SK-N-SH treated with all-trans-retinoic acid at 6 μM for 48 hours (cell line): ENCODE measurements around the gene FTO.

Experiments
- CSDC2 ChIP-seq: fragments of 250-450 bp; sonication (Bioruptor Pico); IDR thresholded peaks from 2 replicates; pipeline ENCODE4 v1.5.0; 2020; ENCODE audit warnings: mild to moderate bottlenecking, moderate library complexity
- ISL1 ChIP-seq: fragments of 250-450 bp; sonication (Bioruptor Pico); IDR thresholded peaks from 2 replicates; pipeline ENCODE4 v2.1.2; 2022; ENCODE audit warnings: mild to moderate bottlenecking, moderate library complexity
- TOX ChIP-seq: fragments of 250-450 bp; sonication (Bioruptor Pico); IDR thresholded peaks from 2 replicates; pipeline ENCODE4 v1.8.0; 2021; ENCODE audit warnings: mild to moderate bottlenecking, moderate library complexity, borderline replicate concordance
- ZFP30 ChIP-seq: fragments of 450-650 bp; formaldehyde crosslinking; IDR thresholded peaks from 2 replicates; pipeline ENCODE4 v1.5.0; 2022; ENCODE audit warnings: mild to moderate bottlenecking, moderate library complexity
- ZNF565 ChIP-seq: fragments of 450-650 bp; formaldehyde crosslinking; conservative IDR thresholded peaks from 2 replicates; pipeline ENCODE4 v1.5.0; 2020; ENCODE audit warnings: low read depth, mild to moderate bottlenecking, moderate library complexity
- TF ChIP-seq, protein P1 (sequence below): fragments of 250-450 bp; sonication (Bioruptor Pico); IDR thresholded peaks from 2 replicates; pipeline ENCODE4 v1.8.0; 2021; ENCODE audit warnings: low read depth, mild to moderate bottlenecking, moderate library complexity, borderline replicate concordance
- TF ChIP-seq, protein P2 (sequence below): fragments of 250-450 bp; sonication (Bioruptor Pico); IDR thresholded peaks from 2 replicates; pipeline ENCODE4 v1.8.0; 2020; ENCODE audit warnings: mild to moderate bottlenecking, moderate library complexity, borderline replicate concordance
- TF ChIP-seq, protein P3 (sequence below): fragments of 250-450 bp; sonication (Bioruptor Pico); IDR thresholded peaks from 2 replicates; pipeline ENCODE4 v1.5.1; 2020; ENCODE audit warnings: low read depth, mild to moderate bottlenecking, moderate library complexity

DNA sequence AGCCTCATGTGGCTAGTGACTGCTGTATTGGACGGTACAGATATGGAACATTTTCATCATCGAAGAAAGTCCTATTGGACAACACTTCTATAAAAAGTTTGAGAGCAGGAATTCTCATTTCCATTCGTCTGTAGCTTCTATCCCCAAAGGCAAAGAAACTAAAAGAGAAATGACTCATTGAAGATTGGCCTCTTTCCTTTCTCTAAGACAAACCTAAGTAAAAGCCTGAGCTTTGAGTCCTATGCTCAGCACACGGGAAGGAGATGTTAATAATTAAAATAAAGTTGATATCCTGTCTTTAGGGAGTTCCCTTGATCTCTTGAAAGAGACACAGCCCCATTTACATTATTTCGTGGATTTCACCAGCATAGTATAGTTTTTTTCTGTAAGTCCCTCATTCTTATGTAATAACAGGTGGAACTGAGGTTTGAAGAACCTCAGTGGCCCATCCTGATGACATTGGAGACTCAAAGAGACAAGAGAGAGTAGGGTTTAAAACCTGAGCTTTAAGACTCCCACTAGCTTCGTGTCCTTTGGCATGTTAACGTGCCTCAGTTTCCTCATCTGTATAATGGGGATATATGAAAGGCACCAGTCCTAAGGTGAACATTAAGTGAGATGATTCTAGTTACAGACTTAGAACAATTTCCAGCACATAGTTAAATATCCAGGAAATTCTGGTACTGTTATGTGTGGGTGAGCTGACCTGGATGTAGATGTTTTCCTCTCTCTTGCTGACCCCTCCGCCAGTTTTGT is 408.7 kb downstream of the FTO start:
- TF ChIP-seq ZFP30 (CRISPR knock-in tag) (no peak), ISL1 (CRISPR knock-in tag) (no peak), TOX (no peak), ZNF565 (CRISPR knock-in tag) (no peak), CSDC2 (no peak)
- TF ChIP-seq, protein P1, sequence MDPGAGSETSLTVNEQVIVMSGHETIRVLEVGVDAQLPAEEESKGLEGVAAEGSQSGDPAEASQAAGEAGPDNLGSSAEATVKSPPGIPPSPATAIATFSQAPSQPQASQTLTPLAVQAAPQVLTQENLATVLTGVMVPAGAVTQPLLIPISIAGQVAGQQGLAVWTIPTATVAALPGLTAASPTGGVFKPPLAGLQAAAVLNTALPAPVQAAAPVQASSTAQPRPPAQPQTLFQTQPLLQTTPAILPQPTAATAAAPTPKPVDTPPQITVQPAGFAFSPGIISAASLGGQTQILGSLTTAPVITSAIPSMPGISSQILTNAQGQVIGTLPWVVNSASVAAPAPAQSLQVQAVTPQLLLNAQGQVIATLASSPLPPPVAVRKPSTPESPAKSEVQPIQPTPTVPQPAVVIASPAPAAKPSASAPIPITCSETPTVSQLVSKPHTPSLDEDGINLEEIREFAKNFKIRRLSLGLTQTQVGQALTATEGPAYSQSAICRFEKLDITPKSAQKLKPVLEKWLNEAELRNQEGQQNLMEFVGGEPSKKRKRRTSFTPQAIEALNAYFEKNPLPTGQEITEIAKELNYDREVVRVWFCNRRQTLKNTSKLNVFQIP = no peak
- TF ChIP-seq, protein P2, sequence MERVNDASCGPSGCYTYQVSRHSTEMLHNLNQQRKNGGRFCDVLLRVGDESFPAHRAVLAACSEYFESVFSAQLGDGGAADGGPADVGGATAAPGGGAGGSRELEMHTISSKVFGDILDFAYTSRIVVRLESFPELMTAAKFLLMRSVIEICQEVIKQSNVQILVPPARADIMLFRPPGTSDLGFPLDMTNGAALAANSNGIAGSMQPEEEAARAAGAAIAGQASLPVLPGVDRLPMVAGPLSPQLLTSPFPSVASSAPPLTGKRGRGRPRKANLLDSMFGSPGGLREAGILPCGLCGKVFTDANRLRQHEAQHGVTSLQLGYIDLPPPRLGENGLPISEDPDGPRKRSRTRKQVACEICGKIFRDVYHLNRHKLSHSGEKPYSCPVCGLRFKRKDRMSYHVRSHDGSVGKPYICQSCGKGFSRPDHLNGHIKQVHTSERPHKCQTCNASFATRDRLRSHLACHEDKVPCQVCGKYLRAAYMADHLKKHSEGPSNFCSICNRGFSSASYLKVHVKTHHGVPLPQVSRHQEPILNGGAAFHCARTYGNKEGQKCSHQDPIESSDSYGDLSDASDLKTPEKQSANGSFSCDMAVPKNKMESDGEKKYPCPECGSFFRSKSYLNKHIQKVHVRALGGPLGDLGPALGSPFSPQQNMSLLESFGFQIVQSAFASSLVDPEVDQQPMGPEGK = no peak
- TF ChIP-seq, protein P3, sequence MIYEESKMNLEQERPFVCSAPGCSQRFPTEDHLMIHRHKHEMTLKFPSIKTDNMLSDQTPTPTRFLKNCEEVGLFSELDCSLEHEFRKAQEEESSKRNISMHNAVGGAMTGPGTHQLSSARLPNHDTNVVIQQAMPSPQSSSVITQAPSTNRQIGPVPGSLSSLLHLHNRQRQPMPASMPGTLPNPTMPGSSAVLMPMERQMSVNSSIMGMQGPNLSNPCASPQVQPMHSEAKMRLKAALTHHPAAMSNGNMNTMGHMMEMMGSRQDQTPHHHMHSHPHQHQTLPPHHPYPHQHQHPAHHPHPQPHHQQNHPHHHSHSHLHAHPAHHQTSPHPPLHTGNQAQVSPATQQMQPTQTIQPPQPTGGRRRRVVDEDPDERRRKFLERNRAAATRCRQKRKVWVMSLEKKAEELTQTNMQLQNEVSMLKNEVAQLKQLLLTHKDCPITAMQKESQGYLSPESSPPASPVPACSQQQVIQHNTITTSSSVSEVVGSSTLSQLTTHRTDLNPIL (CRISPR knock-in tag) = no peak
